A549 (cell line): ENCODE results near the gene SLC9A3. TPM values are rescaled to one million over a fixed set of nuclear protein-coding genes. Genes with fewer than 3 reads are reported as not detected.

ENCODE experiments used
- ATAC-seq, 2 experiments: fragments of 200-7000 bp in 1 of 2; fragments of >200 bp in 1 of 2; cut with Nextera tagmentation in 1 of 2; cut with Tn5 transposase in 1 of 2; 3 replicates each; pipeline versions ENCODE4 v1.8.0 to v1.9.1; 2018 to 2020; ENCODE audit warnings: mild to moderate bottlenecking in 1 of 2, moderate library complexity in 1 of 2
- CTCF ChIA-PET: fragments of 300-600 bp; sonication (Branson Sonifier 250); formaldehyde crosslinking; extraction: SDS; loops from one replicate; lab custom pipeline; 2021; ENCODE audit warnings: antibody characterized with exemption, inconsistent platforms; lab: Yijun Ruan, JAX
- POLR2A ChIA-PET: fragments of 350-600 bp; formaldehyde crosslinking; extraction: SDS; loops from one replicate; lab custom pipeline; 2021; ENCODE audit warnings: antibody characterized with exemption, inconsistent platforms; lab: Yijun Ruan, JAX
- DNase-seq, 2 experiments: peaks; one replicate each; pipeline versions ENCODE4 v3.0.0 to v3.0.0-alpha.2; 2011 to 2016; ENCODE audit warnings: low read depth in 1 of 2, low spot score in 1 of 2
- FAIRE-seq: peaks from 2 replicates; lab custom pipeline; 2011; peaks lifted over from hg19 to GRCh38; lab: Jason Lieb, UNC
- H3K27ac ChIP-seq, 2 experiments: fragments of >200 bp; sonication (Bioruptor Twin); formaldehyde crosslinking; 3 replicates each; pipeline ENCODE4 v1.5.1; 2016 to 2017
- H3K4me1 ChIP-seq: fragments of >200 bp; sonication (Bioruptor Twin); formaldehyde crosslinking; 3 replicates; pipeline ENCODE4 v1.6.1; 2016
- H3K4me2 ChIP-seq: fragments of >200 bp; sonication (Bioruptor Twin); formaldehyde crosslinking; 3 replicates; pipeline ENCODE4 v1.6.1; 2016
- H3K4me3 ChIP-seq: fragments of >200 bp; sonication (Bioruptor Twin); formaldehyde crosslinking; 3 replicates; pipeline ENCODE4 v1.5.1; 2016
- H3K9me3 ChIP-seq: fragments of >200 bp; sonication (Bioruptor Twin); formaldehyde crosslinking; 3 replicates; pipeline ENCODE4 v1.6.1; 2016
- ATOH8 ChIP-seq: fragments of 250-450 bp; sonication (Bioruptor Pico); IDR thresholded peaks from 2 replicates; pipeline ENCODE4 v1.5.0; 2020; ENCODE audit warnings: low read depth, mild to moderate bottlenecking, moderate library complexity
- CHD2 ChIP-seq: fragments of 150-350 bp; IDR thresholded peaks from 2 replicates; pipeline ENCODE4 v1.6.1; 2014; ENCODE audit warnings: low read length; ENCODE audit not compliant: partially characterized antibody
- CTCF ChIP-seq: fragments of >200 bp; sonication (Bioruptor Twin); formaldehyde crosslinking; IDR thresholded peaks from 3 replicates; pipeline ENCODE4 v1.5.1; 2016
- ELK1 ChIP-seq: fragments of 150-350 bp; IDR thresholded peaks from 2 replicates; pipeline ENCODE4 v1.6.1; 2014; ENCODE audit warnings: low read depth, mild to moderate bottlenecking, low read length
- ESRRA ChIP-seq: fragments of 150-350 bp; IDR thresholded peaks from 2 replicates; pipeline ENCODE4 v1.6.1; 2014; ENCODE audit warnings: mild to moderate bottlenecking, low read length, borderline replicate concordance
- FOSB ChIP-seq: fragments of 250-450 bp; sonication (Bioruptor Pico); IDR thresholded peaks from 2 replicates; pipeline ENCODE4 v1.5.0; 2020; ENCODE audit warnings: mild to moderate bottlenecking, moderate library complexity
- FOXS1 ChIP-seq: fragments of 250-450 bp; sonication (Bioruptor Pico); IDR thresholded peaks from 2 replicates; pipeline ENCODE4 v1.5.0; 2020; ENCODE audit warnings: mild to moderate bottlenecking, moderate library complexity
- HDAC2 ChIP-seq: fragments of 200-600 bp; sonication (generic); IDR thresholded peaks from 2 replicates; pipeline ENCODE4 v1.6.1; 2016
- HEYL ChIP-seq: fragments of 250-450 bp; sonication (Bioruptor Pico); IDR thresholded peaks from 2 replicates; pipeline ENCODE4 v1.8.0; 2021; ENCODE audit warnings: mild to moderate bottlenecking, moderate library complexity
- HOXB13 ChIP-seq: fragments of 250-450 bp; sonication (Bioruptor Pico); IDR thresholded peaks from 2 replicates; pipeline ENCODE4 v1.5.0; 2020; ENCODE audit warnings: low read depth, mild to moderate bottlenecking, moderate library complexity
- HOXB5 ChIP-seq: fragments of 250-450 bp; sonication (Bioruptor Pico); IDR thresholded peaks from 2 replicates; pipeline ENCODE4 v1.5.0; 2020; ENCODE audit warnings: mild to moderate bottlenecking, moderate library complexity
- JUN ChIP-seq, 2 experiments: fragments of >200 bp; sonication (Bioruptor Twin); formaldehyde crosslinking; IDR thresholded peaks; 2 replicates in 1 of 2; 3 replicates in 1 of 2; pipeline ENCODE4 v1.6.1; 2016 to 2017
- MAFK ChIP-seq: fragments of 450-650 bp; IDR thresholded peaks from 2 replicates; pipeline ENCODE4 v1.6.1; 2014; ENCODE audit not compliant: partially characterized antibody
- NFE2L2 ChIP-seq: fragments of 150-350 bp; conservative IDR thresholded peaks from 2 replicates; pipeline ENCODE4 v1.6.1; 2014; ENCODE audit warnings: low read length
- POLR2A ChIP-seq: IDR thresholded peaks from 2 replicates; pipeline ENCODE4 v1.6.1; 2012; ENCODE audit warnings: mild to moderate bottlenecking, low read length
- RARB ChIP-seq: fragments of 250-450 bp; sonication (Bioruptor Pico); IDR thresholded peaks from 2 replicates; pipeline ENCODE4 v1.8.0; 2021; ENCODE audit warnings: mild to moderate bottlenecking, moderate library complexity
- RCOR1 ChIP-seq: fragments of 150-350 bp; IDR thresholded peaks from 2 replicates; pipeline ENCODE4 v1.6.1; 2014; ENCODE audit warnings: antibody characterized with exemption, low read length, low read depth
- RNF2 ChIP-seq: fragments of 200-600 bp; sonication (generic); IDR thresholded peaks from 2 replicates; pipeline ENCODE4 v1.6.1; 2016; ENCODE audit warnings: low read depth, mild to moderate bottlenecking, antibody characterized with exemption, moderate library complexity, borderline replicate concordance
- SMC3 ChIP-seq: fragments of >200 bp; sonication (Bioruptor Twin); formaldehyde crosslinking; IDR thresholded peaks from 3 replicates; pipeline ENCODE4 v1.6.1; 2018; ENCODE audit warnings: inconsistent platforms
- SREBF2 ChIP-seq: fragments of 450-650 bp; IDR thresholded peaks from 2 replicates; pipeline ENCODE4 v1.6.1; 2014; ENCODE audit warnings: mild to moderate bottlenecking, moderate library complexity
- TP53 ChIP-seq: fragments of 250-450 bp; sonication (Bioruptor Pico); IDR thresholded peaks from 2 replicates; pipeline ENCODE4 v1.5.0; 2021; ENCODE audit warnings: mild to moderate bottlenecking, moderate library complexity
- USF2 ChIP-seq: fragments of 450-650 bp; IDR thresholded peaks from 2 replicates; pipeline ENCODE4 v1.6.1; 2014; ENCODE audit warnings: antibody characterized with exemption
- WGBS: methylation state at CpG from one replicate; pipeline ENCODE4 v1.1.6; 2017; ENCODE audit errors: missing lambda C conversion rate; 5-methylcytosine and 5-hydroxymethylcytosine counted together
- polyA plus RNA-seq, 4 experiments: library from polyadenylated mRNA; depleted of rRNA in 3 of 4; stranded (reverse); fragments of >200 nt; fragmentation: RNase III in 1 of 4; extraction: RNeasy Plus Mini Kit Qiagen cat#74134 plus additional on column Dnase treatment in 1 of 4; gene quantifications; 2 replicates in 3 of 4; 3 replicates in 1 of 4; pipeline ENCODE4 v1.2.3, GENCODE V29; 2011 to 2017

The SLC9A3 gene
- polyA plus RNA-seq, 2 of the 4 experiments (the other 2 are of a cell fraction), result 1.3 TPM

- no peak overlapping the region for H3K27ac ChIP-seq
- 0 out of 3 replicates have a peak, but pooled peaks cover 5% of the 10 kb centered on the region for H3K4me1 ChIP-seq
- FAIRE-seq (no peak), ATAC-seq (no peak)
- ChIA-PET POLR2A (no interaction called here), CTCF (interaction anchor here (1.5 kb wide), 1 partner anchor 8 kb away, joined by 7 read pairs; no protein-coding TSS in a partner anchor)
- H3K9me3 ChIP-seq, result no peaks in the 10 kb centered on the region
- H3K4me2 ChIP-seq, result no peak overlapping the region
- no peak overlapping the region for H3K4me3 ChIP-seq
- no peak for TF ChIP-seq MAFK
- TF ChIP-seq RCOR1, result no peak
- no peak for TF ChIP-seq POLR2A
- TF ChIP-seq SREBF2, result no peak
- TF ChIP-seq, all 56 proteins: peak for 0
- DNase-seq, result no peak
- WGBS, result 88% methylated on average over 18 of the region's 24 CpGs
Measured at GRCh38 chr5:423626-424261, 100.5 kb downstream of the SLC9A3 start.

GRCh38 chr5:423233-423565 lies 101.0 kb downstream of the SLC9A3 start:
- Histone ChIP-seq H3K27ac (no peak overlapping the region), H3K4me1 (0 out of 3 replicates have a peak, but pooled peaks cover 5% of the 10 kb centered on the region), H3K4me3 (no peak overlapping the region), H3K9me3 (no peaks in the 10 kb centered on the region), H3K4me2 (no peak overlapping the region)
- WGBS, result 95% methylated on average over 9 of the region's 9 CpGs
- FAIRE-seq, result no peak
- ChIA-PET POLR2A (no interaction called here), CTCF (interaction anchor here (1.5 to 1.9 kb wide), 2 partner anchors 9 to 107 kb away, joined by 4 to 7 read pairs; no protein-coding TSS in a partner anchor)
- no peak for DNase-seq
- no peak for ATAC-seq
- no peak for TF ChIP-seq RARB (CRISPR knock-in tag)
- TF ChIP-seq HOXB5 (CRISPR knock-in tag), result no peak
- no peak for TF ChIP-seq USF2
- no peak for TF ChIP-seq SREBF2
- TF ChIP-seq FOSB (CRISPR knock-in tag), result no peak
- no peak for TF ChIP-seq CTCF
- no peak for TF ChIP-seq JUN (IDR thresholded peaks at IDR 0.05)
- TF ChIP-seq NFE2L2, result no peak
- TF ChIP-seq SMC3, result no peak
- no peak for TF ChIP-seq ATOH8 (CRISPR knock-in tag)
- TF ChIP-seq HEYL, result no peak
- TF ChIP-seq HOXB13 (CRISPR knock-in tag), result no peak
- no peak for TF ChIP-seq HDAC2
- TF ChIP-seq FOXS1 (CRISPR knock-in tag), result no peak
- no peak for TF ChIP-seq CHD2
- no peak for TF ChIP-seq ESRRA
- no peak for TF ChIP-seq RNF2
- no peak for TF ChIP-seq TP53 (CRISPR knock-in tag)
- TF ChIP-seq ELK1, result no peak
- TF ChIP-seq, all 56 proteins: peak for 0
